Mononuclear cell (primary cell): ENCODE data around the gene EFTUD2. TPM values are rescaled to one million over a fixed set of nuclear protein-coding genes. Genes with fewer than 3 reads are reported as not detected.

Experiments
- H3K27me3 ChIP-seq: 2 replicates; pipeline ENCODE4 v1.6.0; 2011; ENCODE audit warnings: low read length, control low read depth; ENCODE audit not compliant: insufficient read depth
- H3K4me1 ChIP-seq: 2 replicates; pipeline ENCODE4 v1.5.1; 2011; ENCODE audit warnings: mild to moderate bottlenecking, low read length, control low read depth; ENCODE audit not compliant: insufficient read depth
- H3K4me3 ChIP-seq: 2 replicates; pipeline ENCODE4 v1.5.1; 2011; ENCODE audit warnings: mild to moderate bottlenecking, low read length, moderate library complexity
- H3K9me3 ChIP-seq: 2 replicates; pipeline ENCODE4 v1.5.1; 2011; ENCODE audit warnings: low read depth, mild to moderate bottlenecking, control low read depth, low read length
- total RNA-seq: library from RNA; depleted of rRNA; stranded (reverse); fragments of >200 nt; gene quantifications from one replicate; pipeline ENCODE4 v1.2.3, GENCODE V29; 2012

The EFTUD2 gene
- total RNA-seq, 1 donor = 132 TPM

GRCh38 chr17:44807817-44808155 lies 91.5 kb downstream of the EFTUD2 start:
- Histone ChIP-seq H3K27me3 (peaks cover 5% of the 10 kb centered on the region), H3K4me1 (no peaks in the 10 kb centered on the region), H3K4me3 (no peak overlapping the region), H3K9me3 (no peaks in the 10 kb centered on the region)

GRCh38 chr17:44807093-44807816 lies 92.0 kb downstream of the EFTUD2 start:
- Histone ChIP-seq H3K27me3 (peaks cover 5% of the 10 kb centered on the region), H3K4me3 (no peak overlapping the region), H3K9me3 (no peaks in the 10 kb centered on the region), H3K4me1 (no peaks in the 10 kb centered on the region)

- Histone ChIP-seq H3K4me3 (no peak overlapping the region), H3K27me3 (peaks cover 5% of the 10 kb centered on the region), H3K4me1 (no peaks in the 10 kb centered on the region), H3K9me3 (no peaks in the 10 kb centered on the region)
Measured at GRCh38 chr17:44804302-44805089, 94.7 kb downstream of the EFTUD2 start.

GRCh38 chr17:44801880-44802279 lies 97.4 kb downstream of the EFTUD2 start:
- no peaks in the 10 kb centered on the region for H3K4me1 ChIP-seq
- H3K27me3 ChIP-seq = peaks cover 1% of the 10 kb centered on the region
- H3K9me3 ChIP-seq = no peaks in the 10 kb centered on the region
- H3K4me3 ChIP-seq = no peak overlapping the region

Other genes starting within 250 kb of the EFTUD2 start
- gene MEIOC, start 243.0 kb downstream of the EFTUD2 start, total RNA-seq = not detected
- 28.4 TPM for gene CCDC43, start 209.7 kb downstream of the EFTUD2 start, total RNA-seq
- 1.3 TPM for gene DBF4B, start 190.8 kb downstream of the EFTUD2 start, total RNA-seq
- gene ADAM11, start 140.5 kb downstream of the EFTUD2 start, total RNA-seq = 0.21 TPM
- not detected for gene GJC1, start 69.2 kb downstream of the EFTUD2 start, total RNA-seq
- gene HIGD1B, start 51.6 kb downstream of the EFTUD2 start, total RNA-seq = not detected
- gene GFAP, start 16.1 kb upstream of the EFTUD2 start, total RNA-seq = 0.52 TPM
- 0.10 TPM for gene KIF18B, start 48.3 kb upstream of the EFTUD2 start, total RNA-seq
- gene C1QL1, start 68.9 kb upstream of the EFTUD2 start, total RNA-seq = not detected
- 8.9 TPM for gene DCAKD, start 152.2 kb upstream of the EFTUD2 start, total RNA-seq
- gene NMT1, start 161.9 kb upstream of the EFTUD2 start, total RNA-seq = 35.2 TPM
- gene PLCD3, start 233.1 kb upstream of the EFTUD2 start, total RNA-seq = 1.9 TPM
- gene ACBD4, start 236.2 kb upstream of the EFTUD2 start, total RNA-seq = 6.9 TPM
- gene HEXIM1, start 249.0 kb upstream of the EFTUD2 start, total RNA-seq = 17.9 TPM